Liver (tissue), 9 donors: ENCODE measurements around the gene XXYLT1. TPM values are rescaled to one million over a fixed set of nuclear protein-coding genes. Genes with fewer than 3 reads are reported as not detected.

Experiments used
- DNase-seq: peaks from one replicate; pipeline ENCODE4 v3.0.0-alpha.2; 2017; ENCODE audit warnings: low spot score
- H3K27ac ChIP-seq, 2 donors: one replicate each; pipeline ENCODE4 v1.7.0; 2013; ENCODE audit warnings: inconsistent platforms in 2 of 2, low read length in 2 of 2, control low read depth in 1 of 2, low read depth in 1 of 2, mild to moderate bottlenecking in 1 of 2
- H3K27me3 ChIP-seq, 4 donors: one replicate each; pipeline versions ENCODE4 v1.6.1 to v1.7.0; 2013; ENCODE audit warnings: low read length in 3 of 4, inconsistent platforms in 1 of 4, mild to moderate bottlenecking in 1 of 4, moderate library complexity in 1 of 4; ENCODE audit not compliant: control insufficient read depth in 4 of 4, insufficient read depth in 4 of 4
- H3K36me3 ChIP-seq, 4 donors: one replicate each; pipeline versions ENCODE4 v1.6.1 to v1.7.0; 2013; ENCODE audit warnings: low read length in 3 of 4, mild to moderate bottlenecking in 3 of 4, low read depth in 1 of 4, moderate library complexity in 1 of 4; ENCODE audit not compliant: control insufficient read depth in 4 of 4, insufficient read depth in 3 of 4
- H3K4me1 ChIP-seq, 4 donors: one replicate each; pipeline versions ENCODE4 v1.6.1 to v1.7.0; 2013; ENCODE audit warnings: low read length in 3 of 4, mild to moderate bottlenecking in 3 of 4, moderate library complexity in 1 of 4; ENCODE audit not compliant: control insufficient read depth in 4 of 4, insufficient read depth in 4 of 4
- H3K4me3 ChIP-seq, 3 donors: one replicate each; pipeline versions ENCODE4 v1.6.1 to v1.7.0; 2013; ENCODE audit warnings: low read length in 3 of 3, control low read depth in 1 of 3, low read depth in 1 of 3, mild to moderate bottlenecking in 1 of 3
- H3K9ac ChIP-seq, 2 donors: one replicate each; pipeline ENCODE4 v1.7.0; 2013; ENCODE audit warnings: low read length in 2 of 2, mild to moderate bottlenecking in 2 of 2, moderate library complexity in 2 of 2, control low read depth in 1 of 2, low read depth in 1 of 2
- H3K9me3 ChIP-seq, 4 donors: one replicate each; pipeline versions ENCODE4 v1.6.1 to v1.7.0; 2013; ENCODE audit warnings: low read length in 3 of 4; ENCODE audit not compliant: control insufficient read depth in 4 of 4
- EGR1 ChIP-seq, 2 donors: IDR thresholded peaks; 2 replicates each; pipeline ENCODE4 v1.6.1; 2016 to 2018; ENCODE audit warnings: antibody characterized with exemption in 2 of 2, low read depth in 2 of 2
- FOXA2 ChIP-seq: IDR thresholded peaks from 2 replicates; pipeline ENCODE4 v1.6.1; 2016; ENCODE audit warnings: antibody characterized with exemption
- HNF4G ChIP-seq: IDR thresholded peaks from 2 replicates; pipeline ENCODE4 v1.6.1; 2016; ENCODE audit warnings: antibody characterized with exemption
- NR2F2 ChIP-seq: IDR thresholded peaks from 2 replicates; pipeline ENCODE4 v1.6.1; 2016; ENCODE audit warnings: antibody characterized with exemption
- RAD21 ChIP-seq, 2 donors: IDR thresholded peaks; 2 replicates each; pipeline ENCODE4 v1.6.1; 2016; ENCODE audit warnings: antibody characterized with exemption in 2 of 2, mild to moderate bottlenecking in 2 of 2
- RXRA ChIP-seq, 2 donors: IDR thresholded peaks; 2 replicates each; pipeline ENCODE4 v1.6.1; 2017 to 2018; ENCODE audit warnings: antibody characterized with exemption in 2 of 2, mild to moderate bottlenecking in 1 of 2
- SP1 ChIP-seq: IDR thresholded peaks from 2 replicates; pipeline ENCODE4 v1.6.1; 2018; ENCODE audit warnings: antibody characterized with exemption, mild to moderate bottlenecking
- YY1 ChIP-seq: IDR thresholded peaks from 2 replicates; pipeline ENCODE4 v1.6.1; 2016; ENCODE audit warnings: antibody characterized with exemption, mild to moderate bottlenecking
- WGBS: extraction: QIAGEN DNeasy Blood & Tissue Kit; methylation state at CpG from one replicate; pipeline ENCODE4 v1.1.7; 2013; 5-methylcytosine and 5-hydroxymethylcytosine counted together
- polyA plus RNA-seq, 2 donors: library from polyadenylated mRNA; stranded (reverse) in 1 of 2; unstranded in 1 of 2; fragments of 200-250 nt in 1 of 2; fragments of >200 nt in 1 of 2; fragmentation: Nextera tagmentation in 1 of 2; extraction: Ambion mirVana in 1 of 2; gene quantifications; one replicate each; pipeline versions ENCODE4 v1.2.1 to v1.2.3, GENCODE V29; 2013 to 2015
- total RNA-seq, 2 donors: library from RNA; depleted of rRNA; stranded (reverse); fragments of >200 nt; gene quantifications; one replicate each; pipeline ENCODE4 v1.2.3, GENCODE V29; 2014
- TF ChIP-seq, protein P1 (sequence below): IDR thresholded peaks from 2 replicates; pipeline ENCODE4 v1.6.1; 2016; ENCODE audit warnings: antibody characterized with exemption, mild to moderate bottlenecking
- TF ChIP-seq, protein P2 (sequence below): fragments of 150-350 bp; IDR thresholded peaks from 2 replicates; pipeline ENCODE4 v1.5.1; 2017; ENCODE audit warnings: improper control_type of control experiment, low read depth, low read length; ENCODE audit not compliant: missing input control
- TF ChIP-seq, protein P3 (sequence below): IDR thresholded peaks from 2 replicates; pipeline ENCODE4 v1.6.1; 2016; ENCODE audit warnings: antibody characterized with exemption
- donor health status: healthy.
- donor health status: healthy.
- donor health status: healthy.
- donor health status: healthy.
- donor health status: healthy.

The XXYLT1 gene
- total and polyA plus RNA-seq, 4 donors: 0.93 to 7.6 (median 2.8) TPM

DNA sequence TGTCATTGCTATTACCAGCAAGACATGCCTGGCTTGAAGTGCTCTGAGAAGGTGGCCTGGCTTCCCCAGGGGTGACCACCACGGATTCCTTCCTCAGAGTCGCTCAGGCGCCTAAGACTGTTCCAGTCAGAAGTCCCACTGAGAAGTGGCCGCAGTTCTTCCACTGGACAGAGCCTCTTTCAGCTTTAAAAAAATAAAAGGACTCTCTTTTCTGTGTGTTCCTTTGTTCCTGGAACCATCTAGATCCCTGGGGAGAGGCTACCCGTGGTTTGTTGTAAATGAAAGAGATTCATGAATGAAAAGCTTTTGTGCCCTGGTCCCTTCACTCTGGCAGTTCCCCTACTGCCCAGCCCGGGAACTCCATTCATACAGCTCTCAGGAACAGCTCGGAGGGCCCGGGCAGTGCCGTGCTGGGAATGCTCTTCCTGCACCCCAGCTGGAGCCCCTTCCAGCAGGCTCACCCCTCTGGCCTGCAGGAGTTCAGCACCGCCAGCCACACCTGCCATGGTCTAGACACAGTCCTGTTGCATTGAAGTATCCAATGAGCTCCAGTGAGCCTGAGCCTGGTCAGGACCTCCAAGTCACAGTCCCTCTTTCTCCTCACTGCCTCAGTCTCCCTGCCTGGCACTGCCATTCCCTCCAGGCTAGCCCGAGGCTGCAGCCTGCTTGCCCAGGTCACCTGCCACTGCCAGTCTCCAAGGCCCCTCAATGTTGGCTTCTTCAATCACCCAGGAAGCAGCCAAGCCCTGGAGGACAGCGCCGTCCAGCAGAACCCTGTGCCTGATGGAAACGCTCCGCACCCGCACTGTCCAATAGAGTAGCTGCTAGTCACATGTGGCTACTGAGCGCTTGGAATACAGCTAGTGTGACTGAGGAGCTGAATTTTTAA lies 75.4 kb downstream of the XXYLT1 start (continued):
- TF ChIP-seq, protein P1, sequence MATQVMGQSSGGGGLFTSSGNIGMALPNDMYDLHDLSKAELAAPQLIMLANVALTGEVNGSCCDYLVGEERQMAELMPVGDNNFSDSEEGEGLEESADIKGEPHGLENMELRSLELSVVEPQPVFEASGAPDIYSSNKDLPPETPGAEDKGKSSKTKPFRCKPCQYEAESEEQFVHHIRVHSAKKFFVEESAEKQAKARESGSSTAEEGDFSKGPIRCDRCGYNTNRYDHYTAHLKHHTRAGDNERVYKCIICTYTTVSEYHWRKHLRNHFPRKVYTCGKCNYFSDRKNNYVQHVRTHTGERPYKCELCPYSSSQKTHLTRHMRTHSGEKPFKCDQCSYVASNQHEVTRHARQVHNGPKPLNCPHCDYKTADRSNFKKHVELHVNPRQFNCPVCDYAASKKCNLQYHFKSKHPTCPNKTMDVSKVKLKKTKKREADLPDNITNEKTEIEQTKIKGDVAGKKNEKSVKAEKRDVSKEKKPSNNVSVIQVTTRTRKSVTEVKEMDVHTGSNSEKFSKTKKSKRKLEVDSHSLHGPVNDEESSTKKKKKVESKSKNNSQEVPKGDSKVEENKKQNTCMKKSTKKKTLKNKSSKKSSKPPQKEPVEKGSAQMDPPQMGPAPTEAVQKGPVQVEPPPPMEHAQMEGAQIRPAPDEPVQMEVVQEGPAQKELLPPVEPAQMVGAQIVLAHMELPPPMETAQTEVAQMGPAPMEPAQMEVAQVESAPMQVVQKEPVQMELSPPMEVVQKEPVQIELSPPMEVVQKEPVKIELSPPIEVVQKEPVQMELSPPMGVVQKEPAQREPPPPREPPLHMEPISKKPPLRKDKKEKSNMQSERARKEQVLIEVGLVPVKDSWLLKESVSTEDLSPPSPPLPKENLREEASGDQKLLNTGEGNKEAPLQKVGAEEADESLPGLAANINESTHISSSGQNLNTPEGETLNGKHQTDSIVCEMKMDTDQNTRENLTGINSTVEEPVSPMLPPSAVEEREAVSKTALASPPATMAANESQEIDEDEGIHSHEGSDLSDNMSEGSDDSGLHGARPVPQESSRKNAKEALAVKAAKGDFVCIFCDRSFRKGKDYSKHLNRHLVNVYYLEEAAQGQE: no peak
- TF ChIP-seq, protein P2, sequence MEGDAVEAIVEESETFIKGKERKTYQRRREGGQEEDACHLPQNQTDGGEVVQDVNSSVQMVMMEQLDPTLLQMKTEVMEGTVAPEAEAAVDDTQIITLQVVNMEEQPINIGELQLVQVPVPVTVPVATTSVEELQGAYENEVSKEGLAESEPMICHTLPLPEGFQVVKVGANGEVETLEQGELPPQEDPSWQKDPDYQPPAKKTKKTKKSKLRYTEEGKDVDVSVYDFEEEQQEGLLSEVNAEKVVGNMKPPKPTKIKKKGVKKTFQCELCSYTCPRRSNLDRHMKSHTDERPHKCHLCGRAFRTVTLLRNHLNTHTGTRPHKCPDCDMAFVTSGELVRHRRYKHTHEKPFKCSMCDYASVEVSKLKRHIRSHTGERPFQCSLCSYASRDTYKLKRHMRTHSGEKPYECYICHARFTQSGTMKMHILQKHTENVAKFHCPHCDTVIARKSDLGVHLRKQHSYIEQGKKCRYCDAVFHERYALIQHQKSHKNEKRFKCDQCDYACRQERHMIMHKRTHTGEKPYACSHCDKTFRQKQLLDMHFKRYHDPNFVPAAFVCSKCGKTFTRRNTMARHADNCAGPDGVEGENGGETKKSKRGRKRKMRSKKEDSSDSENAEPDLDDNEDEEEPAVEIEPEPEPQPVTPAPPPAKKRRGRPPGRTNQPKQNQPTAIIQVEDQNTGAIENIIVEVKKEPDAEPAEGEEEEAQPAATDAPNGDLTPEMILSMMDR: no peak

DNA sequence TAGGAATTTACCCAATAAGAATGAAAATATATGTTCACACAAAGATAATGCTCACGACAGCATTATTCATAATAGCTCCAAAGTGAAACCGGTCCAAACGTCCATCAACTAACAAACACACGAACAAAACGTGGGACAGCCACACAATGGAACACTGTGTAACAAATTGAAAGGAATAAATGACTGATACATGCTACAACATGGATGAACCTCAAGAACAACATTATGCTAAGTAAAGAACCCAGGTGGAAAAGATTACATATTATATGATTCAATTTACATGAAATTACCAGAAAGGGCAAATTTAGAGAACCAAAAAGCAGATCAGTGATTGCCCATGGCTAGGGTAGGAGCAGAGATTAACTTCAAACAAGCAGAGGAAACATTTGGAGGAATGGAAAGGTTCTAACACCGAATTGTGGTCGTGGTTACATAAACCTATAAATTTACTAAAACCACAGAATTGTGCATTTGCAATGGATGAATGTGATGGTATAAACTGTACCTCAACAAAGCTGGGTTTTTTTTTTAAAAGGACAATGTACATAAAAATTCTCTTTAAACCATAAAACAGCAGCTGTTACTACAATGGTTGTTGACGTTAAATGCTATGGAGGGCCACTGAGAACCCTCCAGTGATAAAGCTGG lies 76.3 kb downstream of the XXYLT1 start:
- no peak for TF ChIP-seq FOXA2
- no peak for TF ChIP-seq SP1
- TF ChIP-seq YY1: no peak
- TF ChIP-seq, protein P2: no peak
- no peak for TF ChIP-seq HNF4G
- TF ChIP-seq RAD21 (IDR thresholded peaks at IDR 0.05): no peak
- TF ChIP-seq EGR1 (IDR thresholded peaks at IDR 0.05; ENCODE audit: low read depth in 2 of 2): no peak
- TF ChIP-seq NR2F2: no peak
- TF ChIP-seq RXRA (IDR thresholded peaks at IDR 0.05): no peak
- TF ChIP-seq, protein P3, sequence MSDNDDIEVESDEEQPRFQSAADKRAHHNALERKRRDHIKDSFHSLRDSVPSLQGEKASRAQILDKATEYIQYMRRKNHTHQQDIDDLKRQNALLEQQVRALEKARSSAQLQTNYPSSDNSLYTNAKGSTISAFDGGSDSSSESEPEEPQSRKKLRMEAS: no peak
- Histone ChIP-seq H3K9ac (no peak overlapping the region), H3K36me3 (no peaks in the 10 kb centered on the region), H3K4me1 (peaks cover 0 to 6% (median 2%) of the 10 kb centered on the region in 4 donors), H3K27me3 (no peaks in the 10 kb centered on the region), H3K4me3 (no peak overlapping the region), H3K9me3 (peaks cover 0 to 4% (median 0%) of the 10 kb centered on the region in 4 donors), H3K27ac (no peak overlapping the region)
- WGBS: 75% methylated on average over 8 of the region's 8 CpGs
- no peak for DNase-seq
